AG09319 (cell line): ENCODE results near the gene EIF2S1.
"Not testable (repeated sequence)": the region's sequence is repeated elsewhere in the genome, so short reads cannot be mapped to it uniquely, and the experiment has no call there.

Experiments
- DNase-seq: peaks from one replicate; pipeline ENCODE4 v3.0.0-alpha.2; 2010; ENCODE audit warnings: low read depth; ENCODE audit errors: extremely low read depth
- TF ChIP-seq, protein P1 (sequence below): IDR thresholded peaks from 2 replicates; pipeline ENCODE4 v1.5.1; 2011; ENCODE audit warnings: low read depth, mild to moderate bottlenecking, inconsistent platforms, low read length, moderate library complexity

The EIF2S1 gene

GRCh38 chr14:67411820-67412421, 51.8 kb downstream of the EIF2S1 start, which contains the start of gene PLEK2:
TSS of gene PLEK2 (minus strand) at chr14:67412165. CDS start at chr14:67412059, 106 bp downstream.
- TF ChIP-seq, protein P1, sequence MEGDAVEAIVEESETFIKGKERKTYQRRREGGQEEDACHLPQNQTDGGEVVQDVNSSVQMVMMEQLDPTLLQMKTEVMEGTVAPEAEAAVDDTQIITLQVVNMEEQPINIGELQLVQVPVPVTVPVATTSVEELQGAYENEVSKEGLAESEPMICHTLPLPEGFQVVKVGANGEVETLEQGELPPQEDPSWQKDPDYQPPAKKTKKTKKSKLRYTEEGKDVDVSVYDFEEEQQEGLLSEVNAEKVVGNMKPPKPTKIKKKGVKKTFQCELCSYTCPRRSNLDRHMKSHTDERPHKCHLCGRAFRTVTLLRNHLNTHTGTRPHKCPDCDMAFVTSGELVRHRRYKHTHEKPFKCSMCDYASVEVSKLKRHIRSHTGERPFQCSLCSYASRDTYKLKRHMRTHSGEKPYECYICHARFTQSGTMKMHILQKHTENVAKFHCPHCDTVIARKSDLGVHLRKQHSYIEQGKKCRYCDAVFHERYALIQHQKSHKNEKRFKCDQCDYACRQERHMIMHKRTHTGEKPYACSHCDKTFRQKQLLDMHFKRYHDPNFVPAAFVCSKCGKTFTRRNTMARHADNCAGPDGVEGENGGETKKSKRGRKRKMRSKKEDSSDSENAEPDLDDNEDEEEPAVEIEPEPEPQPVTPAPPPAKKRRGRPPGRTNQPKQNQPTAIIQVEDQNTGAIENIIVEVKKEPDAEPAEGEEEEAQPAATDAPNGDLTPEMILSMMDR = no peak
- DNase-seq = no peak

GRCh38 chr14:67413806-67414769, 54.0 kb downstream of the EIF2S1 start:
- DNase-seq = no peak
- TF ChIP-seq, protein P1 = no peak

- DNase-seq = not testable (repeated sequence)
Measured at GRCh38 chr14:67415610-67416009, 55.5 kb downstream of the EIF2S1 start.

DNA sequence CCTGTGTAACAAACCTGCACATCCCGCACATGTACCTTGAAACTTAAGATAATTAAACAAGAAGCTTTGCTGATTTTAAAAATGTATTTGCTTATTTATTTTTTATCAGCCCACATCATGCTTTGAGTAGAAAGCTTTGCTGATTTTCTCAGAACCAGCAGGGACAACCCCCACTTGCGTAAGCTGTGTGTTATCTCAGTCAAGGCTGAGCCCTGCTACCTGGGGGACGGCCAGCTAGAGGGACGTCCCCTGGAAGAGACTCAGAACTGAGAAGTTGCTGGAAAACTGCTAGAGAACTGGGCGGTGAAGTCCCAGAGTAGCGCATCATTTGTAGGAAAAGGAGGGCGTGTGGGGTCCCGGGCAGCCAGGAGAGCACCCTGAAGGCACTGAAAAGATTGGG, 56.0 kb downstream of the EIF2S1 start:
- TF ChIP-seq, protein P1 = no peak
- no peak for DNase-seq

- TF ChIP-seq, protein P1 = no peak
- no peak for DNase-seq
Measured at GRCh38 chr14:67416810-67417209, 56.7 kb downstream of the EIF2S1 start.

DNA sequence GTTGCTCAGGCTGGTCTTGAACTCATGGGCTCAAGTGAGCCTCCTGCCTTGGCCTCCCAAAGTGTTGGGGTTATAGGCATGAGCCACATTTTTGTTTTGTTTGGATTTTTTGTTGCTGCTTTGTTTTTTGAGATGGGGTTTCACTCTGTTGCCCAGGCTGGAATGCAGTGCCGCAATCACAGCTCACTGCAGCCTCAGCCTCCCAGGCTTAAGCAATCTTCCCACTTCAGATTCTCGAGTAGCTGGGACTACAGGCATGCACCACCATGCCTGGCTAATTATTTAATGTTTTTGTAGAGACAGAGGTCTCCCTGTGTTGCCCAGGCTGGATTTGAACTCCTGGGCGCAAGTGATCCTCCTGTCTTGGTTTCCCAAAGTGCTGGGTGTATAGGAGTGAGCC, 57.5 kb downstream of the EIF2S1 start:
- no peak for DNase-seq
- TF ChIP-seq, protein P1 = no peak

DNA sequence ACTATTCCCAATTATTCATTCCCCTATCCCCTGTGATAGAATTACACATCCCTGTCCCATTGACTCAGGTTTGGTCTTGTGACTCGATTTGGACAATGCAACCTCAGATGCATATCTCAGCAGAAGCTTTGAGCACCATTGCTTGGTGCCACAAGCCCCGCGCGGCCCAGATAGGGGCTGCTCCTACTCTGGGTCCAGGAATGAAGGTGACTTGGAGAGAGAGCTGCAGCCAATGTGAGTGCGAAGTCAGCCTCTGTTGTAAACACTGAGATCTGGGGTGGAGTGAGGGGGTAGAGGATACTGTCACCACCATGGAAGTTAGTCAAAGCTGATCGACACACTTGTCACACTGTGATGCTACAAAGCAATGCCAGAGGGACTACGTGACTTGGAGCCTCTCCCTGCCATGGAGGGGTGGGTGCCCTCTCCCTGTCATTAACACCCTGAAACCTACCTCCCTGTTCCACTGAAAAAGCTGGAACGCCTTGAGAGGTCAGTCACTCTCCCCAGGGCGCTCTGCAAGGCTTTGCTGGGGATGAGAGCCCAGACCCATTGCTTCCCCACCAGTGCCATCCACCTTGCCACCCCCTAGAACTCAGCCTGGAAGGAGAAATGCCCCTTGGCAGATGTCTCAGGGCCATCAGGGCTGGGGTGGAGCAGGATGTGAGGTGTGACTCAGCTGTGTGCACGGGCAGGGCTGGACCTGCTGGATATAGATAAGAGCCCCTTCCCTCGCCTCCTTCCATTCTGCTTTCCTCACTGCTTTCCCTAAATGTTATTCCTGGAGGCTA, 58.5 kb downstream of the EIF2S1 start:
- TF ChIP-seq, protein P1 = no peak

More for the DNA sequence above, 58.5 kb downstream of the EIF2S1 start:
- no peak for DNase-seq
